ENCODE measurements around the gene ZNF836. TPM values are rescaled to one million over a fixed set of nuclear protein-coding genes. Genes with fewer than 3 reads are reported as not detected.
A peak's percentile ranks its signal among the peaks of the same experiment; 100 is the strongest.

The ZNF836 gene
- total and polyA plus RNA-seq, 9 of the 15 experiments (the other 6 are each of a cell fraction or from before 2014, with no cell fraction given), result 0.24 to 0.69 (median 0.64) TPM; not detected in 2

- intact Hi-C loops (cut with micrococcal nuclease), result loop anchor here (1.0 to 5.0 kb wide), 2 partner anchors 48 to 99 kb away; no protein-coding TSS in a partner anchor
- Histone ChIP-seq H3K9ac (ENCODE audit: insufficient read depth in 1 of 2, low read depth in 2 of 2, low read length in 2 of 2) (peak within 1 kb of the TSS; percentile 98), H3K9me3 (replicated peaks; ENCODE audit: control insufficient read depth, insufficient read depth, low read depth, low read length) (peaks cover 15% of the 10 kb centered on the region), H3K4me2 (ENCODE audit: insufficient read depth, low read length) (peak within 1 kb of the TSS; percentile 99), H3K4me3 (peak within 1 kb of the TSS; percentile 76), H3K4me1 (replicated peaks in 1 of 2; ENCODE audit: control insufficient read depth in 2 of 2, insufficient read depth in 2 of 2, low read length in 2 of 2) (peaks cover 12% of the 10 kb centered on the region in 2 experiments; a peak in 4 of 5 replicates), H3K36me3 (ENCODE audit: control insufficient read depth, insufficient read depth, low read length) (0 out of 3 replicates have a peak, but pooled peaks cover 7% of the 10 kb centered on the region), H3K27ac (ENCODE audit: extremely low read depth, low read depth, low read length) (peak within 1 kb of the TSS; percentile 93), H3K9me1 (ENCODE audit: control insufficient read depth, insufficient read depth, low read length) (no peaks in the 10 kb centered on the region), H4K20me1 (replicated peaks; ENCODE audit: control insufficient read depth, insufficient read depth, low read length) (no peaks in the 10 kb centered on the region), H2AFZ (ENCODE audit: low read depth, low read length) (peak within 1 kb of the TSS; percentile 89), H3K79me2 (ENCODE audit: control insufficient read depth, insufficient read depth, low read length) (peaks cover 43% of the 10 kb centered on the region), H3K27me3 (ENCODE audit: control insufficient read depth in 2 of 2, insufficient read depth in 2 of 2, low read length in 2 of 2) (no peaks in the 10 kb centered on the region)
- FAIRE-seq, result peak; percentile 83
- WGBS (ENCODE audit: insufficient coverage, low coverage, missing lambda C conversion rate), result under 1% methylated on average over 41 of the region's 49 CpGs
- TSS peak; percentile 80 for BruUV-seq (replicated peaks)
- in situ Hi-C loops (cut with MboI), result no loop called here
- DNase-seq (ENCODE audit: extremely low read depth in 1 of 4, low spot score in 3 of 4), result peak; percentile 80 to 97 (median 83)
- ATAC-seq, result peak; percentile 98
- ChIA-PET POLR2A (interaction anchor here (0.6 kb wide), 1 partner anchor 343 kb away, joined by 3 read pairs; no protein-coding TSS in a partner anchor), CTCF (ENCODE audit: low intra/inter-chr PET ratio) (interaction anchor here (0.5 to 1.4 kb wide), 4 partner anchors 97 to 527 kb away, joined by 3 to 6 read pairs (median 5); no protein-coding TSS in a partner anchor)
- TF ChIP-seq ZNF24 (IDR thresholded peaks at IDR 0.05) (0 out of 2 replicates have a peak, but pooled peaks have one; percentile 10), GATA2 (CRISPR knock-in tag; IDR thresholded peaks at IDR 0.05) (0 out of 2 replicates have a peak, but pooled peaks have one; percentile 34), GTF2A2 (tag; IDR thresholded peaks at IDR 0.05) (0 out of 2 replicates have a peak, but pooled peaks have one; percentile 49), HDAC8 (tag; IDR thresholded peaks at IDR 0.05) (no peak), ZNF224 (CRISPR knock-in tag; IDR thresholded peaks at IDR 0.05) (no peak), NKRF (IDR thresholded peaks at IDR 0.05; ENCODE audit: borderline replicate concordance) (peak; percentile 42; the same call in 1 of the 2 replicates), CXXC5 (CRISPR knock-in tag; IDR thresholded peaks at IDR 0.05) (peak; percentile 66), FUS (optimal IDR thresholded peaks at IDR 0.05; ENCODE audit: low read depth, low read length) (no peak), MTA2 (IDR thresholded peaks at IDR 0.05; ENCODE audit: low read depth) (no peak), ARNT (IDR thresholded peaks at IDR 0.05) (peak in 1 of 2 experiments; percentile 19; a peak in 2 of 4 replicates), ZNF639 (CRISPR knock-in tag; conservative IDR thresholded peaks at IDR 0.05 in 1 of 2, IDR thresholded peaks at IDR 0.05 in 1 of 2) (peak in 1 of 2 experiments; percentile 61; a peak in 1 of 4 replicates), NR2C2 (CRISPR knock-in tag; IDR thresholded peaks at IDR 0.05) (peak; percentile 81), NR2C2 (tag; IDR thresholded peaks at IDR 0.05) (peak; percentile 97), ZBTB1 (CRISPR knock-in tag; IDR thresholded peaks at IDR 0.05; ENCODE audit: borderline replicate concordance, low read depth) (no peak), SPI1 (IDR thresholded peaks at IDR 0.05; ENCODE audit: borderline replicate concordance, low read depth, low read length) (0 out of 2 replicates have a peak, but pooled peaks have one; percentile 1), CEBPB (tag; IDR thresholded peaks at IDR 0.05) (peak; percentile 74), RBM39 (optimal IDR thresholded peaks at IDR 0.05; ENCODE audit: low read depth, low read length) (peak; percentile 17), NFIC (IDR thresholded peaks at IDR 0.05) (0 out of 2 replicates have a peak, but pooled peaks have one; percentile 33), SAFB2 (IDR thresholded peaks at IDR 0.05; ENCODE audit: borderline replicate concordance, low read depth, low read length, severe bottlenecking) (no peak)
These were observed 32.0 kb downstream of the ZNF836 start, which contains the start of gene ZNF616 for GRCh38 chr19:52139252-52140031. TSS of gene ZNF616 (minus strand) at chr19:52139938. CDS start at chr19:52130512, 9,426 bp downstream.

All from K562 (cell line).